ENCODE measurements around the gene DCAF8.

- TF ChIP-seq POLR2AphosphoS5 (IDR thresholded peaks at IDR 0.05; ENCODE audit: low read depth, low read length) = no peak
- no peak for TF ChIP-seq TAF1 (IDR thresholded peaks at IDR 0.05; ENCODE audit: borderline replicate concordance, low read depth, low read length)
- TF ChIP-seq POLR2A (IDR thresholded peaks at IDR 0.05; ENCODE audit: low read depth, low read length) = no peak
Observed at GRCh38 chr1:160285506-160285905, 23.2 kb upstream of the DCAF8 start.
